Thyroid gland (tissue), 4 donors: ENCODE results near the gene ZC3H18. TPM values are rescaled to one million over a fixed set of nuclear protein-coding genes. Genes with fewer than 3 reads are reported as not detected.

Source experiments
- DNase-seq, 2 donors: peaks; one replicate each; pipeline ENCODE4 v3.0.0-alpha.2; 2019
- H3K27ac ChIP-seq, 3 donors: fragments of 200-600 bp; sonication (generic); 1 replicate in 2 of 3; 2 replicates in 1 of 3; pipeline ENCODE4 v1.5.1; 2016 to 2019; ENCODE audit warnings: mild to moderate bottlenecking in 1 of 3, moderate library complexity in 1 of 3
- H3K27me3 ChIP-seq: fragments of 200-600 bp; sonication (generic); one replicate; pipeline ENCODE4 v1.5.1; 2019
- H3K36me3 ChIP-seq, 2 donors: fragments of 200-600 bp; sonication (generic); one replicate each; pipeline ENCODE4 v1.5.1; 2016 to 2019
- H3K4me1 ChIP-seq, 2 donors: fragments of 200-600 bp; sonication (generic); one replicate each; pipeline ENCODE4 v1.5.1; 2017 to 2019
- H3K4me3 ChIP-seq, 3 donors: fragments of 200-600 bp; sonication (generic); replicated peaks in 1 of 3; 1 replicate in 2 of 3; 2 replicates in 1 of 3; pipeline ENCODE4 v1.5.1; 2016; ENCODE audit warnings: mild to moderate bottlenecking in 1 of 3
- H3K9me3 ChIP-seq: fragments of 200-600 bp; sonication (generic); one replicate; pipeline ENCODE4 v1.5.1; 2017
- CTCF ChIP-seq, 6 experiments: fragments of 200-600 bp in 3 of 6; fragments of 450-650 bp in 3 of 6; sonication (generic) in 3 of 6; IDR thresholded peaks; one replicate each; pipeline ENCODE4 v1.5.1; 2016 to 2019; ENCODE audit warnings: antibody characterized with exemption in 6 of 6, mild to moderate bottlenecking in 2 of 6, inconsistent platforms in 1 of 6, moderate library complexity in 1 of 6
- POLR2A ChIP-seq, 2 donors: fragments of 450-650 bp; IDR thresholded peaks; one replicate each; pipeline ENCODE4 v1.6.1; 2017; ENCODE audit warnings: antibody characterized with exemption in 2 of 2, mild to moderate bottlenecking in 2 of 2, moderate library complexity in 1 of 2
- WGBS, 2 donors: methylation state at CpG; one replicate each; pipeline ENCODE4 v1.1.5; 2017; 5-methylcytosine and 5-hydroxymethylcytosine counted together
- intact Hi-C: fragments of 100-400 bp; cut with DNase I; formaldehyde crosslinking; loops from one replicate; pipeline ENCODE4 v1.15.1; 2023
- total RNA-seq, 4 donors: library from RNA; depleted of rRNA; stranded (reverse); fragments of >200 nt; gene quantifications; one replicate each; pipeline ENCODE4 v1.2.3, GENCODE V29; 2016

ZC3H18 gene
- total RNA-seq, 4 donors from 2014 or later: 14.8 to 25.5 (median 20.9) TPM

- H3K4me1 ChIP-seq: peaks cover 0 to 12% of the 10 kb centered on the region in 2 donors
- WGBS, 2 donors: 83 to 90% methylated on average over 8 to 12 of the region's 12 CpGs
Measured at GRCh38 chr16:88616736-88617135, 46.5 kb downstream of the ZC3H18 start.

GRCh38 chr16:88617268-88618031 is 47.2 kb downstream of the ZC3H18 start:
- intact Hi-C loops: no loop called here
- no peak overlapping the region for H3K27ac ChIP-seq
- H3K4me1 ChIP-seq: peaks cover 0 to 12% of the 10 kb centered on the region in 2 donors
- TF ChIP-seq POLR2A (IDR thresholded peaks at IDR 0.05): no peak
- no peak for TF ChIP-seq CTCF (IDR thresholded peaks at IDR 0.05)
- no peak overlapping the region for H3K4me3 ChIP-seq
- H3K9me3 ChIP-seq: no peaks in the 10 kb centered on the region
- peaks cover 4 to 6% of the 10 kb centered on the region in 2 donors for H3K36me3 ChIP-seq
- no peaks in the 10 kb centered on the region for H3K27me3 ChIP-seq
- no peak for DNase-seq
- 94 to 95% methylated on average over 20 of the region's 20 CpGs for WGBS, 2 donors

More at GRCh38 chr16:88616736-88617135, 46.5 kb downstream of the ZC3H18 start:
- Histone ChIP-seq H3K4me3 (no peak overlapping the region), H3K36me3 (peaks cover 0 to 6% of the 10 kb centered on the region in 2 donors), H3K27ac (no peak overlapping the region), H3K9me3 (no peaks in the 10 kb centered on the region), H3K27me3 (no peaks in the 10 kb centered on the region)
- DNase-seq: no peak
- TF ChIP-seq POLR2A (IDR thresholded peaks at IDR 0.05) (no peak), CTCF (IDR thresholded peaks at IDR 0.05) (no peak)
- intact Hi-C loops: no loop called here

GRCh38 chr16:88618182-88618955 is 48.2 kb downstream of the ZC3H18 start:
- Histone ChIP-seq H3K27me3 (no peaks in the 10 kb centered on the region), H3K9me3 (no peaks in the 10 kb centered on the region), H3K4me1 (peaks cover 0 to 12% of the 10 kb centered on the region in 2 donors), H3K27ac (no peak overlapping the region), H3K4me3 (no peak overlapping the region), H3K36me3 (peaks cover 13 to 15% of the 10 kb centered on the region in 2 donors)
- intact Hi-C loops: no loop called here
- TF ChIP-seq CTCF (IDR thresholded peaks at IDR 0.05): no peak
- TF ChIP-seq POLR2A (IDR thresholded peaks at IDR 0.05): no peak
- WGBS, 2 donors: 84 to 86% methylated on average over 20 of the region's 20 CpGs
- DNase-seq: no peak

GRCh38 chr16:88618956-88619667 is 48.9 kb downstream of the ZC3H18 start:
- no peaks in the 10 kb centered on the region for H3K27me3 ChIP-seq
- intact Hi-C loops: no loop called here
- WGBS, 2 donors: 92 to 93% methylated on average over 19 of the region's 19 CpGs
- H3K9me3 ChIP-seq: no peaks in the 10 kb centered on the region
- no peak for DNase-seq
- H3K4me3 ChIP-seq: no peak overlapping the region
- no peak overlapping the region for H3K27ac ChIP-seq
- peaks cover 0 to 12% of the 10 kb centered on the region in 2 donors for H3K4me1 ChIP-seq
- peaks cover 21 to 22% of the 10 kb centered on the region in 2 donors for H3K36me3 ChIP-seq
- no peak for TF ChIP-seq CTCF (IDR thresholded peaks at IDR 0.05)
- TF ChIP-seq POLR2A (IDR thresholded peaks at IDR 0.05): no peak
